ENCODE results near the gene PLRG1.

PLRG1 gene

DNA sequence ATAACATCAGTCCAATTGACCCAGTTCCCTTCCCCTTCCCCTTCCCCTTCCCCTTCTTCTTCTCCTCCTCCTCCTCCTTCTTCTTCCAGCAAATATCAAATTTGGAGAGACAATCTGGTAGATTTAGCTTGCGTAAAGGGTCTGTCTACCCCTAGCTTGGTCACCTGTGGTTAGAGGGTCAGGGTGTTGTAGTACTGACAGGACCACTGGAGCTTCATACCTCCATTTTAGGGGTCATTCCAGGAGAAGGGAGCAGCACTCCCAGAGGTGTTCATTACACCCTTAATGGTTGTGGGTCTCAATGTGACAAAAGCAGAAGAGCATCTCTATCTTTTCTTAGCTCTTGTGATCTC, 8.9 kb upstream of the PLRG1 start:
- TF ChIP-seq, protein P1, sequence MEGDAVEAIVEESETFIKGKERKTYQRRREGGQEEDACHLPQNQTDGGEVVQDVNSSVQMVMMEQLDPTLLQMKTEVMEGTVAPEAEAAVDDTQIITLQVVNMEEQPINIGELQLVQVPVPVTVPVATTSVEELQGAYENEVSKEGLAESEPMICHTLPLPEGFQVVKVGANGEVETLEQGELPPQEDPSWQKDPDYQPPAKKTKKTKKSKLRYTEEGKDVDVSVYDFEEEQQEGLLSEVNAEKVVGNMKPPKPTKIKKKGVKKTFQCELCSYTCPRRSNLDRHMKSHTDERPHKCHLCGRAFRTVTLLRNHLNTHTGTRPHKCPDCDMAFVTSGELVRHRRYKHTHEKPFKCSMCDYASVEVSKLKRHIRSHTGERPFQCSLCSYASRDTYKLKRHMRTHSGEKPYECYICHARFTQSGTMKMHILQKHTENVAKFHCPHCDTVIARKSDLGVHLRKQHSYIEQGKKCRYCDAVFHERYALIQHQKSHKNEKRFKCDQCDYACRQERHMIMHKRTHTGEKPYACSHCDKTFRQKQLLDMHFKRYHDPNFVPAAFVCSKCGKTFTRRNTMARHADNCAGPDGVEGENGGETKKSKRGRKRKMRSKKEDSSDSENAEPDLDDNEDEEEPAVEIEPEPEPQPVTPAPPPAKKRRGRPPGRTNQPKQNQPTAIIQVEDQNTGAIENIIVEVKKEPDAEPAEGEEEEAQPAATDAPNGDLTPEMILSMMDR (IDR thresholded peaks at IDR 0.05), result no peak

DNA sequence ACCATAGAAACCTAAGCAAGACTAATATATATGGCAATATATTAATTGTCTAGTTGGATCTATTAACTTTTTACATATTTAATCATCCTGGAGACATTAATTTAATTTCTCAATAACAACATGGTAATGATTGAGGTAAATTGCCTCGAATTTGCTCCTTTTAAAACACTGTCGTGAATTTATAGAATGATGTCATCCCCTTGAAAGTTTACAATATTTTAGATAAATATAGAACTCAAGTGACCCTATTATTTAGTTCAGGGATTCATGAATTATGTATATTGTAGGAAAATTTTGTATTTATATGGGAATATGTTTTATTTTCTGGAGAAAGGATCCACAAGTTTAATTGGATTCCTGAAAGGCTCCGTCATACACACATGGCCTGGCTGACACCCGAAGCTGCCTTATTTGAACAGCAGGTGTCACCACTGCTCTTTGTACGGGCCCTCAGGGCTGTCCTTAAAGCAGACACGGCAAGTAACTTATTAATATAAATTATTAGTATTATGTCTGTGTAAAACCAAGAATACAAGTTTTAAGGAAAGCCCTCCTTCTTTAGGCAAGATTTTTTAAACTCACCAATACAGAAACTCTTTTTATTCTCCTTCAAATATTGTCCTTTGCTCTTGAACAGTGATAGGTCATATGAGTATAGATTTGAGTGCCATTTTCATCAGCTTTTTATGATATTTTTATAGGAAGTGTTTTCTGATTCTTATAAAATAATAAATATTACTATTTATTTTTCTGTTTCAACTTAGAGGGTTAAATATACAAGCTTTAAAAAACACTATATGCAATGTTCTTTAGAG, 1.9 kb upstream of the PLRG1 start:
- TF ChIP-seq, protein P1 (IDR thresholded peaks at IDR 0.05), result peak; percentile 77

DNA sequence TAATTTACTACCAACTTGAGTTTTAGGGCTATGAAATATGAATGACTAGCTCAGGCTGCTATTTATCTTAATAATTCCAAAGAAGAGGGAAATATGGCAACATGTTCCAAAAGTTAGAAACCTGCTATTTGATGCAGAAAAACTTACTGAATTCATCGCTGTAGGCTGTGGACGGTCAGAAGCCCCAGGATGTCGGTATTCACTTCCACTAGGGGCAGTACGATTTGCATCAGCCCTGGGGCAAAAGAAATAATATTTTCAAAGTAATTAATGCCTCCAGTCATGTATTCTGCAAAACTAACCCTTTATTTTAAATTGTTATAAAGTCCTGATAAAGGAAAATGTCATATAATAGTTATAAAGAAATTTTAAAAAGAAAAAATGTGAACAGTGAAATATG, 4.5 kb downstream of the PLRG1 start:
- TF ChIP-seq, protein P1 (IDR thresholded peaks at IDR 0.05), result no peak

DNA sequence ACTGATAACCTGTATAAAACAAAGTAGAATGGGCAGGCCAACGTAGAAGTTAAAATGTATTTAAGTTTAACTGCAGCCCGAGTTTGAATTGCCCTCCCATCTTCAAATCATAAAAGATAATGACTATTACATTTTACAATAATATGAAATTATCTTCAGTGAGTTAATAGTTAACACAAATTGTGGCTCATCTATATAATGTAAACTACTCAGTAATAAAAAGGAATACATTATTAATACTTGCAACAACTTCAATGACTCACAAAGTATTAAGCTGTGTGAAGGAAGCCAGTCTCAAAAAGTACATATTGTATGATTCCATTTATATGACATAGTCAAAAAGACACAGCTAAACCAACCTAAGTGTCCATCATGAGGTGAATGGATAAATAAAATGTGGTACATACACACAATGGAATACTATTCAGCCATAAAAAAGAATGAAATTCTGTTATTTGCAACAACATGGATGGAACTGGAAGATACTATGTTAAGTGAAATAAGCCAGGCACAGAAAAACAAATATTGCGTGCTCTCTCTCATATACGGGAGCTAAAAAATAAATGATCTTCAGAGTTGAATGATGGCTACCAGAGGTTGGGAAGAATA, 7.8 kb downstream of the PLRG1 start:
- TF ChIP-seq, protein P1 (IDR thresholded peaks at IDR 0.05), result no peak

DNA sequence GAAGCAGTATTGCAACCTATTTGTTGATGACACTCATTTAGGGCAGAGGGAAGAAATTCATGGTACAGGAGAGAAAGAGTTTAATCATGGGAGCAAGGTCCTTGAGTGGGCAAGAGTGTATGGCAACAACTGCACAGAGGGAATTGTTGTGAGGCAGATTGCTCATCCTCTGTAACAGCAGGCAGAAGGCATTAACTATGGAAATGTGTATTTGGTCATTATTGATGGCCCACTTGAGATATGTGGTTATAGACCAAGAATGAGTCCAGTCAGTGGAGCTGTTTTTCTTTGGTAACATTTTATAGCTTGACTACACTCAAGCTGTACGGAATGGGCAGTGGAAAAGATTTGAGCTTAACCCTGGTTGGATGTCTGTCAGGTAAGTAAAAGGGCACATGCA, 15.9 kb downstream of the PLRG1 start:
- TF ChIP-seq, protein P1 (IDR thresholded peaks at IDR 0.05), result no peak

DNA sequence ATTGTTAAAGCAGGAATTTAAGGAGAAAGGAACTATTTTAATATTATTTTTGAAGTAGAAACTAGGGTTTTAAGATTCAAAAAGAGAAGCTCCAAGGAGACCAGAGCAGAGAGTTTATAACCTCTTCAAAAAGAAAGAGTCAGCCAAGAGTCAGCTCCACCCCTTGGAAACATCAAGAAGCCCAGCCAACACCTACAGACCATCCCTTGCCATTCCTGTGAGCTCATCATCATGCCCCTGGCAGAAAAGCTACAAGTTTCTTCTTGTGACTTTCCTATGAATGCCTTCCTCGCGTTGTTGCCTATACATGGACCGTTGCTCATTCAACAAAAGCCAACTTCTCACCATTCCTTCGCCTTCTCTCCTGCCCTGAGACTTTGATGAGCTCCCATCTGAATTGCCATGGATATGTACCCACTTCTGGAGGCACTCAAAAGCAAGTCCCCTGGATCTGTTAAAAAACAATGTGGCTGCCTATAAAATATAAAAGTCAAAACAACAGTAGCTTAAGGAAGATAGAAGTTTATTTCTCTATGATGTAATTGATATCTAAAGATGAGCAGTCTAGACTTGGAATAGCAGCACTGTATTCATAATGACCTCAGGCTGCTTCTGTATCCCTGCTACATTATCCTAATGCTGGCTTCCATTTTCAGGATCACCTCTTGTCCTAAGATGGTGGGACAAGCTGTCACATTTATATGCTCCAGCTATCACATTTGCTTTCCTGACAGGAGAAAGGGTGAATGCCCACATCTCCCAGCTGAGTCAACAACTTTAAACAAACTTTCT, 20.3 kb downstream of the PLRG1 start:
- TF ChIP-seq, protein P1 (IDR thresholded peaks at IDR 0.05), result no peak

DNA sequence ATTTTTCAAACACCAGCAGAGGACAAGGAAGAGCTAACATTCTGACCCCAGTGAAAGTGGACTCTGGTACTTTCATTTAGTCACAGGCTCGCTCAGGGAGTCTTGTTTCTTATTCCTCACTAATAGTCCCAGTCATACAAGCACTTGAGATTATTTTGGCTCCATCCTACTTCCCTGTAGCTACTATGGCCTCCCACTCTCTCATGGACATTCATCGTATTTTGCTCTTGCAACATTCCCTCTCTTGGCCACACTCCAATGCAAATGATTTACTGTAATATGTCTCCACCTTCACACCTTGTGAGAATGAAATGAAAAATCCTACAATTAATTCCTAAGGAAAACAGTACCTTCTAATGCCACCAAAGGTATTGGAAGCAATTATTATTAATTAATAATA, 21.3 kb downstream of the PLRG1 start:
- TF ChIP-seq, protein P1 (IDR thresholded peaks at IDR 0.05), result no peak

Data from LNCAP (cell line).